ENCODE results near the gene DUSP15. TPM values are rescaled to one million over a fixed set of nuclear protein-coding genes. Genes with fewer than 3 reads are reported as not detected.

DUSP15 gene
- total and polyA plus RNA-seq, 2 of the 8 experiments (the other 6 are each of a cell fraction or from before 2014, with no cell fraction given) = 0.91 to 3.2 TPM

DNA sequence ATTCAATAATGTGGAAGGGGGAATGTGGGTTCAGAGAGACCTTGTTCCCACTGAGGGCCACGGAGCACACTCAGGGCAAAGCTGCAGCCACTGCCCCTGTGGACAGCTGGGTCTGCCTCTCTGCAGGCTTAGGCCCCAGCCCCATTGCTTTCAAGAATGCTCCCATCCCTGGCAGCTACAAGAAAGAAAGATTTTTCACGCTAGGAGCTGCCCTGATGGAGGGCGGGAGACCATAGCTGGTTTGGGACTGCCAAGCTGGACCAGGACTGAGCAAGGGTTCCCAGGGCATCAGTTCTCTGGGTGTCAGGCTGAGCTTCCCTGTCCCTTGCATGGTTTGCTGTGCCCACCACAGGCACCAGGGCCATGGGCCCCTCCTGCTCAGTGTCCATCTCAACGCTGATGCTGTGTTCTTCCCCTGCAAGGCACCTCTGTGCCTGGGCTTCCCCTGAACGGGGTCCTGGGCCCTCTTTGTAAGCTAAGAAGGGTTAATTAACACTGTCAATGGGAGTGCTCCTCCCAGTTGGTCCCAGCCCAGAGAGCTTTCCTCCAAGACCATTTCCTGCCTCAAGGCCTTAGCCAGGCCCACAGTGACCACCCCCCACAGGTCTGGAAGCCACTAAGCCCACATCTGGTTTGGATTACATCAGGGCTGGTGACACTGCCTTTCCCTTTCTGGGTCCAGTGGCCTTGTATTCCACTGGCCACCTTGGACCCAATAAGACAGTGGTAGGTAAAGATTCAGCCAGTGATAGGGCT lies 33.3 kb downstream of the DUSP15 start (continued):
- TF ChIP-seq JUND (IDR thresholded peaks at IDR 0.05; ENCODE audit: low read length) = no peak
- no peak for TF ChIP-seq SAP30 (IDR thresholded peaks at IDR 0.05; ENCODE audit: insufficient read depth, insufficient replicate concordance, low read length)
- no peak for TF ChIP-seq SIX5 (IDR thresholded peaks at IDR 0.05; ENCODE audit: low read depth, low read length)
- no peak for TF ChIP-seq POU5F1 (IDR thresholded peaks at IDR 0.05; ENCODE audit: low read depth, low read length)
- TF ChIP-seq ZNF274 (IDR thresholded peaks at IDR 0.05; ENCODE audit: borderline replicate concordance, extremely low read depth, low read length) = no peak
- no peak for TF ChIP-seq RXRA (IDR thresholded peaks at IDR 0.05; ENCODE audit: insufficient read depth, low read depth, low read length)
- no peak for TF ChIP-seq SP4 (IDR thresholded peaks at IDR 0.05; ENCODE audit: low read length)

Measured in H1 (cell line).